ENCODE measurements around the gene GPR35. TPM values are rescaled to one million over a fixed set of nuclear protein-coding genes. Genes with fewer than 3 reads are reported as not detected.
A peak's percentile ranks its signal among the peaks of the same experiment; 100 is the strongest.
"Not testable (repeated sequence)": the region's sequence is repeated elsewhere in the genome, so short reads cannot be mapped to it uniquely, and the experiment has no call there.

GPR35 gene
- total and polyA plus RNA-seq, 11 donors, result 0.48 to 2.7 (median 0.93) TPM; not detected in 1

GRCh38 chr2:240670950-240671349 lies 45.7 kb downstream of the GPR35 start:
- 74 to 81% (median 77%) methylated on average over 4 of the region's 4 CpGs for WGBS, 4 donors
- H3K4me1 ChIP-seq, result peaks cover 0 to 9% (median 0%) of the 10 kb centered on the region in 12 donors
- H3K9me3 ChIP-seq, result no peaks in the 10 kb centered on the region
- TF ChIP-seq CTCF (IDR thresholded peaks at IDR 0.05) (no peak), POLR2A (IDR thresholded peaks at IDR 0.05) (no peak)
- H3K27ac ChIP-seq, result no peak overlapping the region
- ATAC-seq, result no peak
- no peak for DNase-seq
- no peaks in the 10 kb centered on the region for H3K36me3 ChIP-seq
- peaks cover 0 to 36% (median 9%) of the 10 kb centered on the region in 9 donors for H3K27me3 ChIP-seq
- H3K4me3 ChIP-seq, result no peak overlapping the region
- intact Hi-C loops (cut with DNase I), result no loop called here

- no peak for ATAC-seq
- WGBS, 4 donors, result 40 to 72% (median 47%) methylated on average over 31 to 46 of the region's 46 CpGs
- intact Hi-C loops (cut with DNase I), result no loop called here
- Histone ChIP-seq H3K9me3 (no peaks in the 10 kb centered on the region), H3K36me3 (no peaks in the 10 kb centered on the region), H3K4me1 (peaks cover 0 to 9% (median 0%) of the 10 kb centered on the region in 12 donors), H3K4me3 (peak overlapping the region in 2 of 12 donors; percentile 22 to 39), H3K27me3 (peaks cover 0 to 30% (median 9%) of the 10 kb centered on the region in 9 donors), H3K27ac (no peak overlapping the region)
- no peak for TF ChIP-seq CTCF (IDR thresholded peaks at IDR 0.05)
- TF ChIP-seq POLR2A (IDR thresholded peaks at IDR 0.05), result no peak
- DNase-seq, result no peak
Measured at GRCh38 chr2:240672076-240672700, 46.9 kb downstream of the GPR35 start.

GRCh38 chr2:240672701-240673190 lies 47.5 kb downstream of the GPR35 start:
- peaks cover 0 to 9% (median 0%) of the 10 kb centered on the region in 12 donors for H3K4me1 ChIP-seq
- intact Hi-C loops (cut with DNase I), result no loop called here
- DNase-seq (peak in 1 of 5 donors; percentile 39), ATAC-seq (peak in 1 of 4 donors; percentile 28)
- H3K36me3 ChIP-seq, result no peaks in the 10 kb centered on the region
- peaks cover 0 to 24% (median 9%) of the 10 kb centered on the region in 9 donors for H3K27me3 ChIP-seq
- TF ChIP-seq POLR2A (IDR thresholded peaks at IDR 0.05), result no peak
- H3K27ac ChIP-seq, result no peak overlapping the region
- 7 to 13% (median 8%) methylated on average over 30 to 55 of the region's 55 CpGs for WGBS, 4 donors
- H3K4me3 ChIP-seq, result peak overlapping the region in 2 of 12 donors; percentile 22 to 39
- no peaks in the 10 kb centered on the region for H3K9me3 ChIP-seq

GRCh38 chr2:240674461-240675184 lies 49.3 kb downstream of the GPR35 start:
- intact Hi-C loops (cut with DNase I); H3K9me3 ChIP-seq; H3K36me3 ChIP-seq; H3K4me1 ChIP-seq; H3K27ac ChIP-seq; H3K4me3 ChIP-seq: not testable (repeated sequence)
- WGBS, 4 donors, result 27 to 41% (median 35%) methylated on average over 10 to 12 of the region's 16 CpGs
- H3K27me3 ChIP-seq, result peaks cover 0 to 23% (median 9%) of the 10 kb centered on the region in 9 donors
- DNase-seq (peak in 2 of 5 donors; percentile 38 to 46), ATAC-seq (peak in 1 of 4 donors; percentile 59)

- no CpG with 5 or more reads among the region's 24 CpGs for WGBS, 4 donors
- ATAC-seq, result peak in 2 of 4 donors; percentile 34 to 57
- H3K27ac ChIP-seq; H3K9me3 ChIP-seq; H3K36me3 ChIP-seq; DNase-seq; H3K4me1 ChIP-seq; intact Hi-C loops (cut with DNase I); H3K4me3 ChIP-seq: not testable (repeated sequence)
- H3K27me3 ChIP-seq, result peaks cover 0 to 23% (median 9%) of the 10 kb centered on the region in 9 donors
Measured at GRCh38 chr2:240675345-240675744, 50.1 kb downstream of the GPR35 start.

GRCh38 chr2:240678043-240678442 lies 52.8 kb downstream of the GPR35 start:
- DNase-seq; H3K36me3 ChIP-seq; H3K9me3 ChIP-seq; intact Hi-C loops (cut with DNase I); H3K4me1 ChIP-seq; ATAC-seq; H3K27ac ChIP-seq; H3K4me3 ChIP-seq: not testable (repeated sequence)
- peaks cover 0 to 11% (median 2%) of the 10 kb centered on the region in 9 donors for H3K27me3 ChIP-seq
- 67 to 84% methylated on average over 6 of the region's 14 CpGs; no CpG with 5 or more reads in 2 of the 4 donors for WGBS, 4 donors

GRCh38 chr2:240678909-240679308 lies 53.6 kb downstream of the GPR35 start:
- intact Hi-C loops (cut with DNase I); DNase-seq; H3K27ac ChIP-seq; ATAC-seq; H3K4me1 ChIP-seq; H3K9me3 ChIP-seq; H3K36me3 ChIP-seq; H3K27me3 ChIP-seq; H3K4me3 ChIP-seq: not testable (repeated sequence)
- no CpG with 5 or more reads among the region's 19 CpGs for WGBS, 4 donors

- DNase-seq; H3K27ac ChIP-seq; intact Hi-C loops (cut with DNase I); ATAC-seq; H3K27me3 ChIP-seq; H3K36me3 ChIP-seq; H3K4me1 ChIP-seq; H3K9me3 ChIP-seq; H3K4me3 ChIP-seq: not testable (repeated sequence)
- WGBS, 4 donors, result 36 to 61% methylated on average over 2 of the region's 11 CpGs; no CpG with 5 or more reads in 2 of the 4 donors
Measured at GRCh38 chr2:240680185-240680584, 54.9 kb downstream of the GPR35 start.

Measured in heart left ventricle (tissue), 16 donors.